Liver (tissue), 9 donors: ENCODE measurements around the gene HYAL3. TPM values are rescaled to one million over a fixed set of nuclear protein-coding genes. Genes with fewer than 3 reads are reported as not detected.

ENCODE experiments used
- DNase-seq: peaks from one replicate; pipeline ENCODE4 v3.0.0-alpha.2; 2017; ENCODE audit warnings: low spot score
- H3K27ac ChIP-seq, 2 donors: one replicate each; pipeline ENCODE4 v1.7.0; 2013; ENCODE audit warnings: inconsistent platforms in 2 of 2, low read length in 2 of 2, control low read depth in 1 of 2, low read depth in 1 of 2, mild to moderate bottlenecking in 1 of 2
- H3K27me3 ChIP-seq, 4 donors: one replicate each; pipeline versions ENCODE4 v1.6.1 to v1.7.0; 2013; ENCODE audit warnings: low read length in 3 of 4, inconsistent platforms in 1 of 4, mild to moderate bottlenecking in 1 of 4, moderate library complexity in 1 of 4; ENCODE audit not compliant: control insufficient read depth in 4 of 4, insufficient read depth in 4 of 4
- H3K36me3 ChIP-seq, 4 donors: one replicate each; pipeline versions ENCODE4 v1.6.1 to v1.7.0; 2013; ENCODE audit warnings: low read length in 3 of 4, mild to moderate bottlenecking in 3 of 4, low read depth in 1 of 4, moderate library complexity in 1 of 4; ENCODE audit not compliant: control insufficient read depth in 4 of 4, insufficient read depth in 3 of 4
- H3K4me1 ChIP-seq, 4 donors: one replicate each; pipeline versions ENCODE4 v1.6.1 to v1.7.0; 2013; ENCODE audit warnings: low read length in 3 of 4, mild to moderate bottlenecking in 3 of 4, moderate library complexity in 1 of 4; ENCODE audit not compliant: control insufficient read depth in 4 of 4, insufficient read depth in 4 of 4
- H3K4me3 ChIP-seq, 3 donors: one replicate each; pipeline versions ENCODE4 v1.6.1 to v1.7.0; 2013; ENCODE audit warnings: low read length in 3 of 3, control low read depth in 1 of 3, low read depth in 1 of 3, mild to moderate bottlenecking in 1 of 3
- H3K9ac ChIP-seq, 2 donors: one replicate each; pipeline ENCODE4 v1.7.0; 2013; ENCODE audit warnings: low read length in 2 of 2, mild to moderate bottlenecking in 2 of 2, moderate library complexity in 2 of 2, control low read depth in 1 of 2, low read depth in 1 of 2
- H3K9me3 ChIP-seq, 4 donors: one replicate each; pipeline versions ENCODE4 v1.6.1 to v1.7.0; 2013; ENCODE audit warnings: low read length in 3 of 4; ENCODE audit not compliant: control insufficient read depth in 4 of 4
- ATF3 ChIP-seq: IDR thresholded peaks from 2 replicates; pipeline ENCODE4 v1.6.1; 2016; ENCODE audit warnings: antibody characterized with exemption
- EGR1 ChIP-seq, 2 donors: IDR thresholded peaks; 2 replicates each; pipeline ENCODE4 v1.6.1; 2016 to 2018; ENCODE audit warnings: antibody characterized with exemption in 2 of 2, low read depth in 2 of 2
- FOXA2 ChIP-seq: IDR thresholded peaks from 2 replicates; pipeline ENCODE4 v1.6.1; 2016; ENCODE audit warnings: antibody characterized with exemption
- GABPA ChIP-seq, 2 donors: IDR thresholded peaks in 1 of 2; conservative IDR thresholded peaks in 1 of 2; 2 replicates each; pipeline ENCODE4 v1.6.1; 2016; ENCODE audit warnings: antibody characterized with exemption in 2 of 2, mild to moderate bottlenecking in 1 of 2, moderate library complexity in 1 of 2
- HNF4G ChIP-seq: IDR thresholded peaks from 2 replicates; pipeline ENCODE4 v1.6.1; 2016; ENCODE audit warnings: antibody characterized with exemption
- JUND ChIP-seq, 2 donors: IDR thresholded peaks; 2 replicates each; pipeline ENCODE4 v1.6.1; 2016; ENCODE audit warnings: antibody characterized with exemption in 2 of 2
- NR2F2 ChIP-seq: IDR thresholded peaks from 2 replicates; pipeline ENCODE4 v1.6.1; 2016; ENCODE audit warnings: antibody characterized with exemption
- RAD21 ChIP-seq, 2 donors: IDR thresholded peaks; 2 replicates each; pipeline ENCODE4 v1.6.1; 2016; ENCODE audit warnings: antibody characterized with exemption in 2 of 2, mild to moderate bottlenecking in 2 of 2
- REST ChIP-seq: IDR thresholded peaks from 2 replicates; pipeline ENCODE4 v1.6.1; 2016; ENCODE audit warnings: antibody characterized with exemption, mild to moderate bottlenecking
- SP1 ChIP-seq: IDR thresholded peaks from 2 replicates; pipeline ENCODE4 v1.6.1; 2018; ENCODE audit warnings: antibody characterized with exemption, mild to moderate bottlenecking
- TAF1 ChIP-seq: conservative IDR thresholded peaks from 2 replicates; pipeline ENCODE4 v1.6.1; 2016; ENCODE audit warnings: antibody characterized with exemption, mild to moderate bottlenecking
- YY1 ChIP-seq: IDR thresholded peaks from 2 replicates; pipeline ENCODE4 v1.6.1; 2016; ENCODE audit warnings: antibody characterized with exemption, mild to moderate bottlenecking
- ZBTB33 ChIP-seq: IDR thresholded peaks from 2 replicates; pipeline ENCODE4 v1.6.1; 2016; ENCODE audit warnings: antibody characterized with exemption
- WGBS: extraction: QIAGEN DNeasy Blood & Tissue Kit; methylation state at CpG from one replicate; pipeline ENCODE4 v1.1.7; 2013; 5-methylcytosine and 5-hydroxymethylcytosine counted together
- polyA plus RNA-seq, 2 donors: library from polyadenylated mRNA; stranded (reverse) in 1 of 2; unstranded in 1 of 2; fragments of 200-250 nt in 1 of 2; fragments of >200 nt in 1 of 2; fragmentation: Nextera tagmentation in 1 of 2; extraction: Ambion mirVana in 1 of 2; gene quantifications; one replicate each; pipeline versions ENCODE4 v1.2.1 to v1.2.3, GENCODE V29; 2013 to 2015
- total RNA-seq, 2 donors: library from RNA; depleted of rRNA; stranded (reverse); fragments of >200 nt; gene quantifications; one replicate each; pipeline ENCODE4 v1.2.3, GENCODE V29; 2014
- donor health status: healthy.
- donor health status: healthy.
- donor health status: healthy.
- donor health status: healthy.
- donor health status: healthy.

HYAL3 gene
- total and polyA plus RNA-seq, 4 donors: 1.8 to 6.6 (median 2.0) TPM

GRCh38 chr3:50340448-50341329 is 41.5 kb upstream of the HYAL3 start, which contains the start of gene RASSF1 (continued):
- TF ChIP-seq REST: peak; percentile 33

GRCh38 chr3:50340147-50340447 is 40.9 kb upstream of the HYAL3 start:
- 41% methylated on average over 9 of the region's 9 CpGs for WGBS
- peak overlapping the region in 1 of 2 donors; percentile 62 for H3K9ac ChIP-seq
- no peaks in the 10 kb centered on the region for H3K9me3 ChIP-seq
- H3K36me3 ChIP-seq: no peaks in the 10 kb centered on the region
- peak overlapping the region; percentile 21 to 34 for H3K27ac ChIP-seq
- peak overlapping the region in 1 of 3 donors; percentile 42 for H3K4me3 ChIP-seq
- no peak for DNase-seq
- TF ChIP-seq REST: no peak
- TF ChIP-seq TAF1: no peak
- no peak for TF ChIP-seq GABPA (IDR thresholded peaks at IDR 0.05 in 1 of 2, conservative IDR thresholded peaks at IDR 0.05 in 1 of 2)
- no peak for TF ChIP-seq NR2F2
- no peak for TF ChIP-seq YY1
- TF ChIP-seq SP1: no peak
- no peak for TF ChIP-seq EGR1 (IDR thresholded peaks at IDR 0.05; ENCODE audit: low read depth in 2 of 2)
- TF ChIP-seq ZBTB33: no peak
- no peak for TF ChIP-seq HNF4G
- TF ChIP-seq ATF3: no peak
- no peak for TF ChIP-seq JUND (IDR thresholded peaks at IDR 0.05)
- TF ChIP-seq RAD21 (IDR thresholded peaks at IDR 0.05): no peak
- TF ChIP-seq FOXA2: no peak
- H3K4me1 ChIP-seq: peaks cover 6 to 32% (median 15%) of the 10 kb centered on the region in 4 donors
- no peaks in the 10 kb centered on the region for H3K27me3 ChIP-seq
